ENCODE results near the gene JOSD1. TPM values are rescaled to one million over a fixed set of nuclear protein-coding genes. Genes with fewer than 3 reads are reported as not detected.

Gene JOSD1
- total and polyA plus RNA-seq, 2 experiments from 2014 or later = 18.6 to 104 TPM

- Histone ChIP-seq H3K27ac (no peak overlapping the region), H4K20me1 (ENCODE audit: insufficient read depth, poor library complexity, severe bottlenecking) (no peaks in the 10 kb centered on the region), H3K36me3 (replicated peaks; ENCODE audit: insufficient read depth, low read depth) (no peaks in the 10 kb centered on the region), H3K4me2 (no peak overlapping the region), H3K27me3 (no peaks in the 10 kb centered on the region), H3K9me3 (ENCODE audit: low read depth) (no peaks in the 10 kb centered on the region), H3K79me2 (no peaks in the 10 kb centered on the region), H3K4me1 (ENCODE audit: insufficient read depth) (no peaks in the 10 kb centered on the region), H3K4me3 (no peak overlapping the region), H3K9me2 (replicated peaks; ENCODE audit: insufficient read depth) (no peaks in the 10 kb centered on the region), H2AFZ (no peak overlapping the region)
- 96% methylated on average over 9 of the region's 9 CpGs for WGBS (ENCODE audit: low lambda C conversion rate, missing lambda C conversion rate)
- no peak for DNase-seq (ENCODE audit: low spot score)
- TF ChIP-seq EZH2 (IDR thresholded peaks at IDR 0.05; ENCODE audit: borderline replicate concordance) (no peak), CTCF (IDR thresholded peaks at IDR 0.05; ENCODE audit: poor library complexity) (no peak), EZH2phosphoT487 (IDR thresholded peaks at IDR 0.05; ENCODE audit: low read depth, severe bottlenecking, unreplicated experiment) (no peak)
Measured at GRCh38 chr22:38741166-38741565, 40.4 kb upstream of the JOSD1 start.

- Histone ChIP-seq H3K9me2 (replicated peaks; ENCODE audit: insufficient read depth) (no peaks in the 10 kb centered on the region), H3K4me1 (ENCODE audit: insufficient read depth) (no peaks in the 10 kb centered on the region), H2AFZ (no peak overlapping the region), H3K36me3 (replicated peaks; ENCODE audit: insufficient read depth, low read depth) (no peaks in the 10 kb centered on the region), H3K27me3 (no peaks in the 10 kb centered on the region), H3K4me2 (no peak overlapping the region), H3K4me3 (no peak overlapping the region), H3K9me3 (ENCODE audit: low read depth) (no peaks in the 10 kb centered on the region), H3K27ac (no peak overlapping the region), H4K20me1 (ENCODE audit: insufficient read depth, poor library complexity, severe bottlenecking) (no peaks in the 10 kb centered on the region), H3K79me2 (no peaks in the 10 kb centered on the region)
- no peak for TF ChIP-seq EZH2 (IDR thresholded peaks at IDR 0.05; ENCODE audit: borderline replicate concordance)
- DNase-seq (ENCODE audit: low spot score) = no peak
- WGBS (ENCODE audit: low lambda C conversion rate, missing lambda C conversion rate) = 89% methylated on average over 8 of the region's 8 CpGs
Measured at GRCh38 chr22:38740754-38741153, 40.0 kb upstream of the JOSD1 start.

- Histone ChIP-seq H3K4me3 (no peak overlapping the region), H3K27ac (no peak overlapping the region), H3K4me2 (no peak overlapping the region), H4K20me1 (ENCODE audit: insufficient read depth, poor library complexity, severe bottlenecking) (no peaks in the 10 kb centered on the region), H3K36me3 (replicated peaks; ENCODE audit: insufficient read depth, low read depth) (no peaks in the 10 kb centered on the region), H3K27me3 (no peaks in the 10 kb centered on the region), H3K4me1 (ENCODE audit: insufficient read depth) (no peaks in the 10 kb centered on the region), H3K9me3 (ENCODE audit: low read depth) (no peaks in the 10 kb centered on the region), H3K9me2 (replicated peaks; ENCODE audit: insufficient read depth) (no peaks in the 10 kb centered on the region), H3K79me2 (no peaks in the 10 kb centered on the region), H2AFZ (no peak overlapping the region)
- TF ChIP-seq EZH2 (IDR thresholded peaks at IDR 0.05; ENCODE audit: borderline replicate concordance) (no peak), CTCF (IDR thresholded peaks at IDR 0.05; ENCODE audit: poor library complexity) (no peak), EZH2phosphoT487 (IDR thresholded peaks at IDR 0.05; ENCODE audit: low read depth, severe bottlenecking, unreplicated experiment) (no peak)
- no peak for DNase-seq (ENCODE audit: low spot score)
- 94% methylated on average over 15 of the region's 15 CpGs for WGBS (ENCODE audit: low lambda C conversion rate, missing lambda C conversion rate)
Measured at GRCh38 chr22:38740116-38740723, 39.5 kb upstream of the JOSD1 start.

GRCh38 chr22:38739300-38740055, 38.7 kb upstream of the JOSD1 start:
- Histone ChIP-seq H3K79me2 (no peaks in the 10 kb centered on the region), H3K9me2 (replicated peaks; ENCODE audit: insufficient read depth) (no peaks in the 10 kb centered on the region), H3K4me3 (no peak overlapping the region), H3K27me3 (no peaks in the 10 kb centered on the region), H3K27ac (no peak overlapping the region), H2AFZ (no peak overlapping the region), H3K4me2 (no peak overlapping the region), H3K36me3 (replicated peaks; ENCODE audit: insufficient read depth, low read depth) (no peaks in the 10 kb centered on the region), H3K9me3 (ENCODE audit: low read depth) (no peaks in the 10 kb centered on the region), H4K20me1 (ENCODE audit: insufficient read depth, poor library complexity, severe bottlenecking) (no peaks in the 10 kb centered on the region), H3K4me1 (ENCODE audit: insufficient read depth) (no peaks in the 10 kb centered on the region)
- TF ChIP-seq CTCF (IDR thresholded peaks at IDR 0.05; ENCODE audit: poor library complexity) (no peak), EZH2phosphoT487 (IDR thresholded peaks at IDR 0.05; ENCODE audit: low read depth, severe bottlenecking, unreplicated experiment) (no peak), EZH2 (IDR thresholded peaks at IDR 0.05; ENCODE audit: borderline replicate concordance) (no peak)
- 96% methylated on average over 20 of the region's 20 CpGs for WGBS (ENCODE audit: low lambda C conversion rate, missing lambda C conversion rate)
- no peak for DNase-seq (ENCODE audit: low spot score)
